ENCODE data around the gene CBX3. TPM values are rescaled to one million over a fixed set of nuclear protein-coding genes. Genes with fewer than 3 reads are reported as not detected.

The CBX3 gene
- total RNA-seq, 3 donors from 2014 or later, result 88.0 to 98.3 (median 96.0) TPM

DNA sequence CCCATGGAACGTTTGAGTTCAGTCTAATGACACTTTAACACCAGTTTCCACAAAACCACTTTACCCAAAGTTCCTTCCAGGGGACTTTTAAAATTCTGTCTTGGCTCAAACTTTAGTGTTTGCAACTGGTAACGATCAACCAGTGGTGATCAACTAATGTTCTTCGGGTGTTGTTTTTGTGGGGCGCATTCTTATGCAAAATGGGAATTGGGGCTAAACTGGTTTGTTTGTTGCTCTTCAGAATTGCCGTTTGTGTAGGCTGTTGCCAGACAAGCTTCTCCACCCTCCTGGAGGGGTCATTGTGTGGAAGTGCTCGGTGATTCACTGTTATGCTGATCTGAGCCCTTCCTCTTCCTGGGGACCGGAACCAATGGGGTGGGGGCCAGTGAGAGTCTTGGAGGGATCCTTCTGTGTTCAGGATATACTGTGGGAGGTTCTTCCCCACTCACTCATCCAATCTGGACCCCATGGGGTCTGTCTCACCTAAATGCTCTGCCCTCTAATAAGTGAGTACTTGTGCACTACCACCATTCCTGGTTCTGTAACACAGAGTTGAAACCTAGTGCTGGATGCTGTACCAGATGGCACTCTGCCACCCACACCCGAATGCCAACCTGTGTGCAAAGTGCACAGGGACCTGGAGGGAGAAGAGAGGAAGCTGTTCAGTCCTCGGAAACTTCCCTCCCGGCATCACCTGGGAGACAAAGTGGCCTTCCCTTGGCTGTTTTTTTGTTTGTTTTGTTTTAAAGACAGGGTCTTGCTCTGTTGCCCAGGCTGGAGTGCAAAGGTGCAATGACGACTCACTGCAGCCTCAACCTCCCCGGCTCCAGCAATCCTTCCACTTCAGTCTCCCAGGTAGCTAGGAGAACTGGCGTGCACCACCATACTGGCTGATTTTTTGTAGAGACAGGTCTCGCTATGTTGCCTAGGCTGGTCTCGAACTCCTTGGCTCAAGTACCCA is 47.4 kb upstream of the CBX3 start:
- Histone ChIP-seq H3K4me1 (no peaks in the 10 kb centered on the region), H3K27ac (no peak overlapping the region), H3K4me3 (peak overlapping the region in 1 of 3 donors; percentile 47), H3K9me3 (no peaks in the 10 kb centered on the region), H3K36me3 (no peaks in the 10 kb centered on the region), H3K27me3 (no peaks in the 10 kb centered on the region)
- intact Hi-C loops (cut with DNase I; ENCODE audit: low total_unique reads), result no loop called here
- no peak for DNase-seq (ENCODE audit: low spot score in 2 of 2)
- TF ChIP-seq POLR2A (IDR thresholded peaks at IDR 0.05) (no peak), POLR2AphosphoS5 (IDR thresholded peaks at IDR 0.05) (no peak)
- TF ChIP-seq, protein P1, sequence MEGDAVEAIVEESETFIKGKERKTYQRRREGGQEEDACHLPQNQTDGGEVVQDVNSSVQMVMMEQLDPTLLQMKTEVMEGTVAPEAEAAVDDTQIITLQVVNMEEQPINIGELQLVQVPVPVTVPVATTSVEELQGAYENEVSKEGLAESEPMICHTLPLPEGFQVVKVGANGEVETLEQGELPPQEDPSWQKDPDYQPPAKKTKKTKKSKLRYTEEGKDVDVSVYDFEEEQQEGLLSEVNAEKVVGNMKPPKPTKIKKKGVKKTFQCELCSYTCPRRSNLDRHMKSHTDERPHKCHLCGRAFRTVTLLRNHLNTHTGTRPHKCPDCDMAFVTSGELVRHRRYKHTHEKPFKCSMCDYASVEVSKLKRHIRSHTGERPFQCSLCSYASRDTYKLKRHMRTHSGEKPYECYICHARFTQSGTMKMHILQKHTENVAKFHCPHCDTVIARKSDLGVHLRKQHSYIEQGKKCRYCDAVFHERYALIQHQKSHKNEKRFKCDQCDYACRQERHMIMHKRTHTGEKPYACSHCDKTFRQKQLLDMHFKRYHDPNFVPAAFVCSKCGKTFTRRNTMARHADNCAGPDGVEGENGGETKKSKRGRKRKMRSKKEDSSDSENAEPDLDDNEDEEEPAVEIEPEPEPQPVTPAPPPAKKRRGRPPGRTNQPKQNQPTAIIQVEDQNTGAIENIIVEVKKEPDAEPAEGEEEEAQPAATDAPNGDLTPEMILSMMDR (IDR thresholded peaks at IDR 0.05), result no peak

- TF ChIP-seq POLR2A (IDR thresholded peaks at IDR 0.05) (no peak), POLR2AphosphoS5 (IDR thresholded peaks at IDR 0.05) (no peak)
- TF ChIP-seq, protein P1 (IDR thresholded peaks at IDR 0.05), result no peak
- DNase-seq (ENCODE audit: low spot score in 2 of 2), result no peak
- Histone ChIP-seq H3K4me1 (no peaks in the 10 kb centered on the region), H3K27me3 (no peaks in the 10 kb centered on the region), H3K27ac (no peak overlapping the region), H3K9me3 (no peaks in the 10 kb centered on the region), H3K4me3 (no peak overlapping the region), H3K36me3 (no peaks in the 10 kb centered on the region)
- intact Hi-C loops (cut with DNase I; ENCODE audit: low total_unique reads), result no loop called here
These were observed 45.8 kb upstream of the CBX3 start for GRCh38 chr7:26155531-26156375.

- peak overlapping the region in 1 of 3 donors; percentile 27 for H3K4me3 ChIP-seq
- intact Hi-C loops (cut with DNase I; ENCODE audit: low total_unique reads), result no loop called here
- no peaks in the 10 kb centered on the region for H3K36me3 ChIP-seq
- no peak for DNase-seq (ENCODE audit: low spot score in 2 of 2)
- TF ChIP-seq, protein P1 (IDR thresholded peaks at IDR 0.05), result no peak
- no peaks in the 10 kb centered on the region for H3K4me1 ChIP-seq
- H3K9me3 ChIP-seq, result no peaks in the 10 kb centered on the region
- H3K27ac ChIP-seq, result no peak overlapping the region
- no peaks in the 10 kb centered on the region for H3K27me3 ChIP-seq
These were observed 44.8 kb upstream of the CBX3 start for GRCh38 chr7:26156451-26157420.

DNA sequence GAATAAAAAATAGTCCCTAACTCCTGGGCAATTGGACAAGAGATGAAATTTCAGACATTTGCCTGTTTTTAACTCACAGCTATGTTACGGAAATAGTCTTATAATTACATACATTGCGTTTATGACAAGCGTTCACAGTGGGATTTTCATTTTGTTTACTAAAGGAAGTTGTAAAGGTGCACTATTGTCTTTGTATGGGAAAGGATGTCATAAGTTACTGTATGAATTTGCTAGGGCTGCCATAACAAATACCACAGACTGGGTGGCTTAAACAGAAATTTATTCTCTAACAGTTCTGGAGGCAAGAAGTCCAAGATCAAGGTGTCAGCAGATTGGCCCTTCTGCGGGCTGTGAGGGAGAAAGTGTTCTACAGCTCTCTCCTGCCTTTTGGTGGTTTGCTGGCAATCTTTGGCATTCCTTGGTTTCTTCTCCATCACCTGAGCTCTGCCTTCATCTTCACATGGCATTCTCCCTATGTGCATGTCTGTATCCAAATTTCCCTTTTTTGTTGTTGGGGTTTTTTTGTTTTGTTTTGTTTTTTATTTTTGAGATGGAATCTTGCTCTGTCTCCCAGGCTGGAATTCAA is 43.9 kb upstream of the CBX3 start:
- DNase-seq (ENCODE audit: low spot score in 2 of 2), result no peak
- intact Hi-C loops (cut with DNase I; ENCODE audit: low total_unique reads), result no loop called here

More for the DNA sequence above, 43.9 kb upstream of the CBX3 start:
- no peaks in the 10 kb centered on the region for H3K27me3 ChIP-seq
- no peaks in the 10 kb centered on the region for H3K4me1 ChIP-seq
- no peaks in the 10 kb centered on the region for H3K36me3 ChIP-seq
- H3K9me3 ChIP-seq, result no peaks in the 10 kb centered on the region
- no peak overlapping the region for H3K27ac ChIP-seq
- no peak overlapping the region for H3K4me3 ChIP-seq
- TF ChIP-seq POLR2AphosphoS5 (IDR thresholded peaks at IDR 0.05), result no peak
- TF ChIP-seq, protein P1 (IDR thresholded peaks at IDR 0.05), result no peak
- TF ChIP-seq POLR2A (IDR thresholded peaks at IDR 0.05), result no peak
